RWPE2 (cell line): Measurements from ENCODE around the gene EGFR.

Experiments used
- ATAC-seq: fragments of 200-7000 bp; cut with Tn5 transposase; 3 replicates; pipeline ENCODE4 v1.9.1; 2021; ENCODE audit warnings: low read depth
- DNase-seq: peaks from one replicate; pipeline ENCODE4 v3.0.0-alpha.2; 2020; ENCODE audit warnings: low spot score
- H3K27ac ChIP-seq: fragments of 450-650 bp; 2 replicates; pipeline ENCODE4 v1.5.1; 2017; ENCODE audit warnings: mild to moderate bottlenecking; ENCODE audit not compliant: poor library complexity, severe bottlenecking
- H3K27me3 ChIP-seq: fragments of 250-450 bp; sonication (Bioruptor Pico); 2 replicates; pipeline ENCODE4 v1.5.1; 2021; ENCODE audit warnings: mild to moderate bottlenecking, moderate library complexity; ENCODE audit not compliant: insufficient read depth, poor library complexity, severe bottlenecking
- H3K36me3 ChIP-seq: fragments of 250-450 bp; sonication (Bioruptor Pico); 2 replicates; pipeline ENCODE4 v1.5.1; 2020; ENCODE audit warnings: low read depth, mild to moderate bottlenecking, moderate library complexity
- H3K4me1 ChIP-seq: fragments of 250-450 bp; sonication (Bioruptor Pico); 2 replicates; pipeline ENCODE4 v1.5.1; 2021; ENCODE audit warnings: mild to moderate bottlenecking, moderate library complexity; ENCODE audit not compliant: insufficient read depth, poor library complexity, severe bottlenecking
- H3K4me3 ChIP-seq: fragments of 250-450 bp; sonication (Bioruptor Pico); 2 replicates; pipeline ENCODE4 v1.5.1; 2021; ENCODE audit warnings: mild to moderate bottlenecking, moderate library complexity; ENCODE audit not compliant: severe bottlenecking
- H3K9me3 ChIP-seq: fragments of 250-450 bp; sonication (Bioruptor Pico); 2 replicates; pipeline ENCODE4 v1.5.1; 2021; ENCODE audit warnings: mild to moderate bottlenecking, moderate library complexity; ENCODE audit not compliant: severe bottlenecking
- TF ChIP-seq, protein P1 (sequence below): fragments of 450-650 bp; IDR thresholded peaks from one replicate; pipeline ENCODE4 v1.5.1; 2017; ENCODE audit warnings: mild to moderate bottlenecking, moderate library complexity; ENCODE audit not compliant: poor library complexity, severe bottlenecking

The EGFR gene

DNA sequence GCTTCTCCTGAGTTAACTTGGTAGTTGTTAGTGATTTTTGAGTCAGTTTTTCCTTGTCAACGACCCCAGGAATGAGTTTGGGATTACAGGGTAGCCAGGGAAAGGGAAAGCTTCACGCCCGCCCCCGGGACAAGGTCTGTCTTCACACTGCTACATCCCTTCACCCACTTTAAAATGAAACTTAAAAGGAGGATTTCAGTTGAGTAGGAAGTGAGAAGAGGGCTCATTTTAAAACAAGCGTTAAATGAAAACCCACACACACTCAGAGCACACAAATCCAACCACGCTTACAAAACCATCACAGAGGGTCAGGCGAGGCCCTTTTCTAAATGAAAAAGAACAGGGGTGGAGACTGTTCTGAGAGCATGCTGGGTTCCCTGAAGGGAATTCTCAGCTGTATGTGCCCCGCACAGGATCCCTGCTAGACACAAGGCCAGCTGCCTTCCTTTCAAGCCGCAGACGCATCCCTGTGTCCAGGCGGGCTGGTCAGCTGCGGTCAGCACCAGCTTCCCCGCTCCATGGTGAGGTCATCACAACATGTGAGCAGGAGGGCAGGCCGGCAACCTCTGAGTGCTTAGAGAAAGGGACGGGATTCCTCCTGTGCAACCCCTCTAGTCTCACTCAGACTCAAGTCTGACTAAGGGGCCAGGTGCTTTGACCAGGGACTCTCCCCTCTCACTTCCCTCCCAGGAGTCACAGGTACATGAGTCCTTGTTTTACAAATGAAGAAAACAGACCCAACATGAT, 111.8 kb downstream of the EGFR start:
- Histone ChIP-seq H3K9me3 (no peaks in the 10 kb centered on the region), H3K36me3 (peaks cover 47% of the 10 kb centered on the region), H3K4me1 (peaks cover 92% of the 10 kb centered on the region), H3K4me3 (no peak overlapping the region), H3K27ac (peak overlapping the region; percentile 99), H3K27me3 (no peaks in the 10 kb centered on the region)
- ATAC-seq (no peak), DNase-seq (no peak)
- TF ChIP-seq, protein P1, sequence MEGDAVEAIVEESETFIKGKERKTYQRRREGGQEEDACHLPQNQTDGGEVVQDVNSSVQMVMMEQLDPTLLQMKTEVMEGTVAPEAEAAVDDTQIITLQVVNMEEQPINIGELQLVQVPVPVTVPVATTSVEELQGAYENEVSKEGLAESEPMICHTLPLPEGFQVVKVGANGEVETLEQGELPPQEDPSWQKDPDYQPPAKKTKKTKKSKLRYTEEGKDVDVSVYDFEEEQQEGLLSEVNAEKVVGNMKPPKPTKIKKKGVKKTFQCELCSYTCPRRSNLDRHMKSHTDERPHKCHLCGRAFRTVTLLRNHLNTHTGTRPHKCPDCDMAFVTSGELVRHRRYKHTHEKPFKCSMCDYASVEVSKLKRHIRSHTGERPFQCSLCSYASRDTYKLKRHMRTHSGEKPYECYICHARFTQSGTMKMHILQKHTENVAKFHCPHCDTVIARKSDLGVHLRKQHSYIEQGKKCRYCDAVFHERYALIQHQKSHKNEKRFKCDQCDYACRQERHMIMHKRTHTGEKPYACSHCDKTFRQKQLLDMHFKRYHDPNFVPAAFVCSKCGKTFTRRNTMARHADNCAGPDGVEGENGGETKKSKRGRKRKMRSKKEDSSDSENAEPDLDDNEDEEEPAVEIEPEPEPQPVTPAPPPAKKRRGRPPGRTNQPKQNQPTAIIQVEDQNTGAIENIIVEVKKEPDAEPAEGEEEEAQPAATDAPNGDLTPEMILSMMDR: no peak

DNA sequence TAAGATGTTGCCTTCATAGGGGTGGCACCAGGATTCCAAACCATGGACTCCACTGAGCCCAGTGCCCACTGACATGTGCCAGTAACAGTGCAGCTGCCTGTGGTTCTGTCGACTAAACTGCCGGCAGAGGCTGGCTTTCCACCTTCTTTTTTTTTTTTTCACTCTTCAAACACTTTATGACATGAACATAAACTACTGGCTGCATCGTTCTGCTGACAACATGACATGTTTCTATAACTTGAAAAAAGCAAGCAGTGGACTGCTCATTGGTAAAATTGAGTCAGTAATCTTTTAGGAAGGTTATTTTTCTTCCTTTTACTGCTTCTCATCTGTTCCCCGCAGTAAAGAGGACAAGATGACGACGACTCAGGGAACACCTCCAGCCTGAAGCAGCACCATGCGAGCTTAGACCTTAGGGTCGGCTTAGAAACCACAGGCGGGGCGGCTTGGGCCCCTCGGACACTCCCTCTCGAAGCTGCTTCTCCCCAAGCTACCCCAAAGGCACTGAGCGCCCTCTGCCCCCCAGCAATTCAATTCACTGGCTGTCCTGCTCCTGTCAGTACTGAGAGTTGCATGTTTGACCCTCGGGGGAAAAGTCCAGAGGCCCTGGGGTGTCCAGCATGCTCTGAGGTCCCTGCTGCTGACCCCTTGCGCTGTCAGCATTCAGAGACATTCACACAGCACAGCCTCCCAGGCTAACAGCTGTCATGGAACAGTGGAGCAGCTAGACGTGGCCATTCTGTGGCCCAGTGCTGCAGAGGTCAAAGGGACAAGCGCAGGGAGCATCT, 112.5 kb downstream of the EGFR start:
- DNase-seq: no peak
- no peak for ATAC-seq
- Histone ChIP-seq H3K36me3 (peaks cover 50% of the 10 kb centered on the region), H3K4me1 (peaks cover 90% of the 10 kb centered on the region), H3K4me3 (no peak overlapping the region), H3K27ac (peak overlapping the region; percentile 99), H3K27me3 (no peaks in the 10 kb centered on the region), H3K9me3 (no peaks in the 10 kb centered on the region)
- TF ChIP-seq, protein P1: no peak

DNA sequence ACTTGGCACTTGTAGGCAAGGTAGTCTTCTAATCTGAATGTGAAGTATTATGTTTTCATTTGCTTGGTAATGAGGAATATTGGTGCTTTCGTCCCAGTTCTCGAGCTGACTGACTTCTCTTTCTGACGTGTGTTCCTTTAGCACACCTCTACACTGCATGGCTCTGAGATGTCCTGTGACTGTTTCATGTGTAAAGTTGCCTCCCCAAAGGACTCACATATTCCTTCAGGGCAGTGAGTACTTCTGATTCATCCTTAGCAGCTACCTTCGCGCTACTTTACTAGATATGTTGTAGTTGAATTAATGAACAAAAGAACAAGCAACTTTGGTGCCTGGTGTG, 113.7 kb downstream of the EGFR start:
- Histone ChIP-seq H3K27ac (peak overlapping the region; percentile 99), H3K27me3 (no peaks in the 10 kb centered on the region), H3K36me3 (peaks cover 62% of the 10 kb centered on the region), H3K4me1 (peaks cover 78% of the 10 kb centered on the region), H3K9me3 (no peaks in the 10 kb centered on the region), H3K4me3 (no peak overlapping the region)
- ATAC-seq: no peak
- no peak for DNase-seq
- TF ChIP-seq, protein P1: no peak

DNA sequence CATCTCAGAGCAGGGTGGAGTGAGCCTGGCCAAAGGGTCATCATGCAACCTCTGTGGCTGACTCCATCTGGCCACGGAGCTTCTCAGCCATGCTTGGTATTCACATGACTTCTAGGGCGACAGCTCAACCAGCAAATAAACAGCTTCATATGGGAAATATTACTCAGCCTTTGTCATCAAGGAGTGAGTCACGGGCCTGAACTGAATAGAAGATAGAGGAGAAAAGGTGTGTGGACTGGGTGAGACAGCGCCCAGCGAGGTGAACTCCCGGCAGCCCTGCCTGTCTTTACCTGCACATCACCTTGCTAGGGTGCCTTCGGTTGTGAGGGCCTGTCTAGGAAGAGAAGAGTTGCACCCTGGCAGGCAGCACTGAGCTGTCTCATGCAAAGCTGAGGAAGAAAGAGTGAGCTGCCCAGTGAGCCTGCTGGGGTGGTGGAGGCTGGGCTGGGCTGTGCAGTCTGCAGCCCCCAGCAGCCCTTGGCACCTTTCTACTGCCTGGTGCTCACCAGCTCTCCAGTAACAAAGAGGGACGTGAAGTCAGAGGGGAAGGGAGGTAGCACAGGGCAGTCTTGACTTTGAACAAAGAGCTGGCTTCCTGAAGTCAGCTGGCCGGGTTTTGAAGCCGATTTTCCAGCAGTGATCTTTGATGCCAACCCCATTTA, 114.2 kb downstream of the EGFR start:
- H3K9me3 ChIP-seq: no peaks in the 10 kb centered on the region
- peak overlapping the region; percentile 99 for H3K27ac ChIP-seq
- no peak overlapping the region for H3K4me3 ChIP-seq
- H3K36me3 ChIP-seq: peaks cover 63% of the 10 kb centered on the region
- H3K4me1 ChIP-seq: peaks cover 75% of the 10 kb centered on the region
- ATAC-seq: peak; percentile 77
- no peaks in the 10 kb centered on the region for H3K27me3 ChIP-seq
- DNase-seq: peak; percentile 97
- TF ChIP-seq, protein P1: no peak
